Cardiac muscle cell (in vitro differentiated cells and primary cell): Measurements from ENCODE around the gene TP53TG5. TPM values are rescaled to one million over a fixed set of nuclear protein-coding genes. Genes with fewer than 3 reads are reported as not detected.

Experiments
- DNase-seq, 2 donors: peaks; one replicate each; pipeline versions ENCODE4 v3.0.0 to v3.0.0-alpha.2; 2010 to 2017; ENCODE audit warnings: low read depth in 1 of 2, low spot score in 1 of 2
- H3K27ac ChIP-seq: fragments of 200-600 bp; sonication (generic); 2 replicates; pipeline ENCODE4 v1.5.1; 2016
- H3K27me3 ChIP-seq: fragments of 200-600 bp; sonication (generic); 2 replicates; pipeline ENCODE4 v1.6.0; 2016; ENCODE audit warnings: control low read depth
- H3K36me3 ChIP-seq: fragments of 200-600 bp; sonication (generic); 2 replicates; pipeline ENCODE4 v1.5.1; 2016; ENCODE audit warnings: control low read depth
- H3K4me1 ChIP-seq: fragments of 200-600 bp; sonication (generic); 2 replicates; pipeline ENCODE4 v1.8.1; 2017; ENCODE audit warnings: low read depth, mild to moderate bottlenecking, mixed run types
- H3K4me3 ChIP-seq: fragments of 200-600 bp; sonication (generic); 2 replicates; pipeline ENCODE4 v1.5.1; 2016; ENCODE audit warnings: mild to moderate bottlenecking
- H3K9me3 ChIP-seq: fragments of 200-600 bp; sonication (generic); 2 replicates; pipeline ENCODE4 v1.5.1; 2017; ENCODE audit warnings: low read depth, mild to moderate bottlenecking, control low read depth
- CTCF ChIP-seq: IDR thresholded peaks from 2 replicates; pipeline ENCODE4 v1.5.1; 2012; ENCODE audit warnings: low read depth, mild to moderate bottlenecking, low read length
- polyA plus RNA-seq: library from polyadenylated mRNA; unstranded; fragments of >200 nt; fragmentation: Nextera tagmentation; extraction: Ambion mirVana; gene quantifications from 2 replicates; pipeline ENCODE4 v1.2.1, GENCODE V29; 2016
- total RNA-seq: library from RNA; depleted of rRNA; stranded (reverse); fragments of >200 nt; gene quantifications from 2 replicates; pipeline ENCODE4 v1.2.3, GENCODE V29; 2016

TP53TG5 gene
- total and polyA plus RNA-seq, 2 experiments from 2014 or later, result 0.39 to 3.5 TPM

GRCh38 chr20:45344168-45344860 lies 33.8 kb downstream of the TP53TG5 start:
- peaks cover 73% of the 10 kb centered on the region for H3K4me1 ChIP-seq
- no peaks in the 10 kb centered on the region for H3K27me3 ChIP-seq
- peak in 1 of 2 donors; percentile 91 for DNase-seq
- peak overlapping the region; percentile 98 for H3K27ac ChIP-seq
- H3K4me3 ChIP-seq, result no peak overlapping the region
- H3K36me3 ChIP-seq, result no peaks in the 10 kb centered on the region
- TF ChIP-seq CTCF, result no peak
- no peaks in the 10 kb centered on the region for H3K9me3 ChIP-seq

DNA sequence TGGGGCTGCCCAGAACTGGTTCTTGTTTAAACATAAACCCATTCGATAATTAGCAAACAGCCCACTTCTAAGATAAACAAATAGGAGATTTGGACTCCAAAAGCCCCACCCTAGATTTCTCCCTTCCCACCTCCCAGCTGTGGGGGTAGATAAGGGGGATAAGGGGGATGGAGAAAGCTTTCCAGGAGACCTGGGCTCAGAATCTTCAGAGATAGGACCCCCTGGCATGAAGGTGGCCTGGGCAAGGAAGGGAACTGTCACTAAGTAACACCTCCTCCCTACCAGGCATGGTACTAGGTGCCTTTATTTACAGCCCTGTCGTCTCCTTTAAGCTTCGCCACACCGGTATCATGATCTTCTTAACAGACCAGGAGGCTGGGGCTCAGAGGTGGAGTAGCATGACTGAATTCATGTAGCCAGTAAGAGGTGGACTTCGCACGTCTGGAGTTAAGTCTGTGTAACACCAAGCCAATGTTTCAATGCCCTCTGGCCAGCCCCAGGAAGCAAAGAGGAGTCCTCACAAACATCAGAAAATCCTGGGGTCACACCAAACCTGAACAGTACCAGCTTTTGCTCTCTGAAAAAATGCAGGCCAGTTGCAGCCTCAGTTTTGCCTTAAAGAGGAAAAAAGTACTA lies 34.5 kb downstream of the TP53TG5 start:
- Histone ChIP-seq H3K4me1 (peaks cover 75% of the 10 kb centered on the region), H3K4me3 (no peak overlapping the region), H3K9me3 (no peaks in the 10 kb centered on the region), H3K36me3 (no peaks in the 10 kb centered on the region), H3K27ac (peak overlapping the region; percentile 98), H3K27me3 (no peaks in the 10 kb centered on the region)
- no peak for TF ChIP-seq CTCF
- DNase-seq, result peak in 1 of 2 donors; percentile 33

DNA sequence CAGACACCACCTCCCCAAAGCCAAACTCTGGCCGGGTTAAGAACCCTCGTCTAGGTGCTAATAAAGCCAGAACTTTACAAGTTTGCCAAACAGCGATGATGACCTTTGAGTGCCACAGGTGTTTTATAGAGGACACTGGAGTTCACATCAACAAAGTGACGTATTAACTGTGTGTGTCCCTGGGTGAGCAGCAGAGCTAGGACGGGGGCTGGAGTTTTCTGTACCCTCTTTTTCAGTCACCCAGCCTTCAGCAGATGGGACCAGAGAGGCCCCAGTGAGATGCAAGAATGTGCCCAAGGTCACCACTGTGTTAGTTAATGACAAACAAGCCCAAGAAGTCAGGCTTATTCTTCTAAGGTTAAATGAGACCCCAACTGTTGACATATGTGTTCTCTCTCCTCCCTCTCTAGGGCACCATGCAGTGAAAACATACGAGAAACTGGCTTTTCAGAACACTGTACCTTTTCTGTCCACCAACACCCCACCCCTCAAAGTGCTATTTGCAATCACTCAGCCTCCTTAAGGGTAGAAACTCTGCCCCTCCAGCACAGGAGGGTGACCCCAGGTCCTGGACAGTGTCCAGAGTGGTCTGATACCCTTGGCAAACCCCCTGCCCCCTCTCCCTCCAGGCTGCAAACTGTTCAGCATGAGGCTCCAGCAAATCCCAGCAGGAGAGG lies 35.1 kb downstream of the TP53TG5 start:
- H3K9me3 ChIP-seq, result no peaks in the 10 kb centered on the region
- H3K4me3 ChIP-seq, result no peak overlapping the region
- no peaks in the 10 kb centered on the region for H3K27me3 ChIP-seq
- H3K27ac ChIP-seq, result peak overlapping the region; percentile 98
- H3K36me3 ChIP-seq, result no peaks in the 10 kb centered on the region
- H3K4me1 ChIP-seq, result peaks cover 82% of the 10 kb centered on the region
- DNase-seq, result no peak
- no peak for TF ChIP-seq CTCF

- H3K27ac ChIP-seq, result peak overlapping the region; percentile 98
Measured at GRCh38 chr20:45341939-45342854, 35.9 kb downstream of the TP53TG5 start.

More at GRCh38 chr20:45341939-45342854, 35.9 kb downstream of the TP53TG5 start:
- peak overlapping the region; percentile 22 for H3K4me3 ChIP-seq
- no peaks in the 10 kb centered on the region for H3K36me3 ChIP-seq
- H3K4me1 ChIP-seq, result peaks cover 89% of the 10 kb centered on the region
- no peaks in the 10 kb centered on the region for H3K27me3 ChIP-seq
- DNase-seq, result peak; percentile 70 to 90
- TF ChIP-seq CTCF, result no peak
- no peaks in the 10 kb centered on the region for H3K9me3 ChIP-seq
